ENCODE measurements around the gene CLHC1.
"Not testable (repeated sequence)": the region's sequence is repeated elsewhere in the genome, so short reads cannot be mapped to it uniquely, and the experiment has no call there.

Gene CLHC1

DNA sequence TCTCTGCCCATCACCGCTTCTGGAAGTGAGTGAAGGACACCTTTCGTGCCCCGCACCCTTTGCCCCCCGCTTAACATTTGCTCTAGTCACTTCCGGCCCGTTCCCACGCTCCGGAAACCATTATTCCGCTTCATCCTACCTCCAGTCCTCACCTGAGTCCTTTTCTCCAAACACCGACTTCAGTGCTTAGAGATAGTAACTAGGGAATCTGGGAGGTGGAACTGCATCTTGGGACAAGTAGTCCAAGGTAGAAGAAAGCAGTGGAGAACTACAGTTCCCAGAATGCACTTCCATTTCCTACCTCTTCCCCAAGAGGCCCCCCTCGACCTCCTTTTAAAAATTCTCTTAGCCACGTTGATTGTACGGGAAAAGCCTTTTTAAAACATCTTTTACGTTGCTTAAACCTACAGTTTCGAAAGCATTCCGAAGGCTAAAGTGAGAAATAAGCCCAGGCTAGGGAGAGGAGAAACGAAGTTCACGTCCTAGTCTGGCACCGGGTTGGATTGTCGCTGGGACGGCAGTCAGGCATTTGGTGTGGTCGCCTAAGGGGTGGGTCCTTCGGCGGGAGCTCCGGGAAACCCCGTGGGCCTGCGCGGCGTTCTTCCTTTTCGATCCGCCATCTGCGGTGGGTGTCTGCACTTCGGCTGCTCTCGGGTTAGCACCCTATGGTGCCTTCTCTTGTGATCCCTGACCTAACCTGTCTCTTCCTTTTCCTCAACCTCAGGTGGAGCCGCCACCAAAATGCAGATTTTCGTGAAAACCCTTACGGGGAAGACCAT, at the start of gene CLHC1, which contains the start of gene RPS27A:
Gene CLHC1 (minus strand): TSS at position 210 of the 779 bp plus-strand sequence. CDS start 9,882 bp downstream, outside the sequence.
Gene RPS27A (plus strand): TSS at position 605 of the 779 bp plus-strand sequence. CDS start 137 bp downstream, at position 742.
- DNase-seq: peak; percentile 97

DNA sequence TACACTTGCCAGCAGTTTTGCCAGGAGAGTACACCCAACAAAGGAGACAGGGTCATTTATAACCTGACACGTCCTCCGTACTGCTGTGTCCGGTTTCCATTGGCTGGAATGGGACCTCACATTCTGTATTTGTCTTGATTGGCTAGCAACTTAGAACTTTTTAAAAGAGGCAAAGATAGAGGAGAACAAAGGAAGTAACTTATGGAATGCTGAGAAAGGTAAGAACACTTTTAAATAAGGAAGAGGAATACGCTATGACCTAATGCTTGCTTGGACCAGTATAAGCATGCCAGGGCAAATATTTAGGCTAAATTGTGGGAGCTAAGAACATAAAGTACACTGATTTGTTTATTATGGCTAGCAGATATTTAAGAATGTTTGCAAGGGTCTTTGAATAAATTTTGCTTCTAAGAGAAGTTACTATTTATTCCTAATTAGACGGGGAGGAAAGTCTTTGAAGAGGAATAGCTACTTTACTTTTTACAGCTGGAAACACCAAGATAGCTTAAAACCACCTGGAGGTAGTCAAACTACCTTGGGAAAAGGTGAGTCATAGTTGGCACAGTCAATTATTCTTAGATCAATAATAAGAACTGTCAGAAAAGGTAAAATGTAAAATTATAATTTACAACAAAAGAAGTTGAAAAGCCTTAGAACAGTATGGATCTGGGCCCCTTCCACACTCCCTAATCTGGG, 48.9 kb upstream of the CLHC1 start:
- DNase-seq: not testable (repeated sequence)

DNA sequence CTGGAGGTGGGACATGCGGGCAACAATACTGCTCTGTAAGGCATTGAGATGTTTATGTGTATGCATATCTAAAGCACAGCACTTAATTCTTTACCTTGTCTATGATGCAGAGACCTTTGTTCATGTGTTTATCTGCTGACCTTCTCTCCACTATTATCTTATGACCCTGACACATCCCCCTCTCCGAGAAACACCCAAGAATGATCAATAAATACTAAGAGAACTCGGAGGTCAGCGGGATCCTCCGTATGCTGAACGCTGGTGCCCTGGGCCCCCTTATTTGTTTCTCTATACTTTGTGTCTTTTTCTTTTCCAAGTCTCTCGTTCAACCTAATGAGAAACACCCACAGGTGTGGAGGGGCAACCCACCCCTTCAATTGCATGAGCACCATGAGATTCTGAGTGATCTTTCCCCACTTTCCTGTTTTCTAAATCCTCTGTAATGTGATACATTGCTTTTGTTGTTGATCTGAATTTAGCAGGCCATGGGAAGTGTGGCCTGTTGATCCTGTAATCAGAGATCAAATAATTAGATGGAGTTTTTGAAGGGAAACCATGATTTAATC, 47.8 kb upstream of the CLHC1 start:
- DNase-seq: not testable (repeated sequence)

DNA sequence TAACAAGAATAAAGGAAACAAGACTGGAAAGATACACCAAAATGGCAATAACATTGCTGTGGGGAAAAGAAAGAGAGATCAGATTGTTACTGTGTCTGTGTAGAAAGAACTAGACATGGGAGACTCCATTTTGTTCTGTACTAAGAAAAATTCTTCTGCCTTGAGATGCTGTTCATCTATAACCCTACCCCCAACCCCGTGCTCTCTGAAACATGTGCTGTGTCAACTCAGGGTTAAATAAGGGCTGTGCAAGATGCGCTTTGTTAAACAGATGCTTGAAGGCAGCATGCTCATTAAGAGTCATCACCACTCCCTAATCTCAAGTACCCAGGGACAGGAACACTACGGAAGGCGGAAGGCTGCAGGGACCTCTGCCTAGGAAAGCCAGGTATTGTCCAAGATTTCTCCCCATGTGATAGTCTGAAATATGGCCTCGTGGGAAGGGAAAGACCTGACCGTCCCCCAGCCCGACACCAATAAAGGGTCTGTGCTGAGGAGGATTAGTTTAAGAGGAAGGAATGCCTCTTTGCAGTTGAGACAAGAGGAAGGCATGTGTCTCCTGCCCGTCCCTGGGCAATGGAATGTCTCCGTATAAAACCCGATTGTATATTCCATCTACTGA, 47.2 kb upstream of the CLHC1 start:
- DNase-seq: not testable (repeated sequence)

DNA sequence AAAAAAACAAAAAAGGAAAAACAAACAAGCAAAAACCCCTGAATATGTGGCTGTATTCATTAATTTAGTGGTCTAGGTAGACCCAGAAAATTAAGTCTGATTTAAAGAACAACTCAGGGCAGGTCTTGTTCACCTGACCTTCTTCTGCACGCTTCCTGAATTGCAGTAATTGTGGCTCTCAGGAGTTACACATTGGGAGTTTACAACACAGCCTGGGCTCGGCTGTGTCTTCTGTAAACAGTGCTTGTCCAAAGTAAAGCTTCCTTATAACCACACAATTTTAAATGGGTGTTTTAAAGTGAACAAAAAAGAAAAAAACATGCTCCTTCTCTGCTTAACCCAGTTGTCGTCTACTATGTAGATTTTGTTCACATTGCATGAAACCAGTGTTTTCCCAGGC, 45.2 kb upstream of the CLHC1 start:
- DNase-seq: no peak

DNA sequence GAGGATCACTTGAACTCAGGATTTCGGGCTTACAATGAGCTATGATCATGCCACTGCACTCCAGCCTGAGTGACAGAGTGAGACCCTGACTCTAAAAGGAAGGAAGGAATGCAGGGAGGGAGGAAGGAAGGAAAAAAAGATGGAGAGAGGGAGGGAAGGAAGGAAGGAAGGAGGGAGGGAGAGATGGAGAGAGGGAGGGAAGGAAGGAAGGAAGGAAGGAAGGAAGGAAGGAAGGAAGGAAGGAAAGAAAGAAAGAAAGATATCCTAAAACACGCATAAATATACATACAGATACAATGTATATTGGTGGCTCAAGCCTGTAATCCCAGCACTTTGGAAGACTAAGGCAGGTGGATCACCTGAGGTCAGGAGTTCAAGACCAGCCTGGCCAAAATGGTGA, 42.3 kb upstream of the CLHC1 start:
- DNase-seq: not testable (repeated sequence)

DNA sequence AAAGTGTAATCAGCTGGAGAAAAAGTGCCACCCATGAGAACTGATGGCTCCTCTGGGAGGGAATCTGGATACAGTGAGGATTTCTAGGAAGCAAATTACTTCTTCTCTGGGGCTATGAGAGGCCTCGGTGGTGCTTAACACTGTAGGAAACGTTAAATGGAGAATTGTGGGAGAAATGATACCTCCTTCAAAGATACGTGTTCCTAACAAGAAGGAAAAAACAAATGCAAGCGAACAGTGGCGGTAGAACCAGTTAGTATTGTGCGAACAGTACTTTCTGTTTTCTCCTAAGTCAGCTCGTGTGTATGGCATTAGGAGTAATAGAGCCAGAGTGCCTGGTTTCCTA, 37.5 kb upstream of the CLHC1 start:
- no peak for DNase-seq

DNA sequence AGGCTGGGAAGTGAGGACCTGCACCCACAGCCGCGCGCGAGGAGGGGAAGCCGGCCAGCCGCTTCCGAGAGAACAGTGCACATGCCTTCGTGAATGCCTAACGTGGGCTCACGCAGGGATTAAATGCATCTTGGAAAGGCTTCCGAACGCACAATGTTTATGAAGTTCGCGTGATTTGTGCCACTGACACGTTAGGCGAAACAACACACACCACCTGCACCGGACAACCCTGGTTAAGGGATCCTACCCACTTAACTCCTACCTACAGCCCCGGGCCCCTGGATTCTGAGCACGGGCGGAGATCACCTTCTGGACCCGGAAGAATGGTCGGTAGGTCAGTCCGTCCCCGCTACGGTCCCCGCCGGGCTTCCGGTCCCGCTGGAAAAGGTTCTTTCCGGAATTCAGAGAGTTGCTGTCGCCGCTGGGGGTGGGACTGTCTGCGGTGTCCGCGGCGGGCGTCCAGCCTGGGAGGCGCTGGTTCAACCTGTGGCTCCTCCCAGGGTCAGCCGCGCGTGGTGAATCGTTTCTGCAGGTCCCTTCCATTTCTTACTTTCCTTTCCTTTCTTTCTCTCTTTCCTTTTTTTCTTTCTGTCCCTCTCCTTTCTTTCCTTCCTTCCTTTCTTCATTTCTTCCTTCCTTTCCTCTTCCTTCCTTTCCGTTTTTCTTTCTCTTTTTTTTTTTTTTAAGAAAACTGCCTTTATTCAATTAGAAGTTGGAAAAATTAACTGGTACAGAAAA, 37.0 kb upstream of the CLHC1 start, which contains the start of gene MTIF2:
Gene MTIF2 (minus strand): TSS at position 325 of the 738 bp plus-strand sequence. CDS start 5,373 bp downstream, outside the sequence.
- peak; percentile 86 for DNase-seq

DNA sequence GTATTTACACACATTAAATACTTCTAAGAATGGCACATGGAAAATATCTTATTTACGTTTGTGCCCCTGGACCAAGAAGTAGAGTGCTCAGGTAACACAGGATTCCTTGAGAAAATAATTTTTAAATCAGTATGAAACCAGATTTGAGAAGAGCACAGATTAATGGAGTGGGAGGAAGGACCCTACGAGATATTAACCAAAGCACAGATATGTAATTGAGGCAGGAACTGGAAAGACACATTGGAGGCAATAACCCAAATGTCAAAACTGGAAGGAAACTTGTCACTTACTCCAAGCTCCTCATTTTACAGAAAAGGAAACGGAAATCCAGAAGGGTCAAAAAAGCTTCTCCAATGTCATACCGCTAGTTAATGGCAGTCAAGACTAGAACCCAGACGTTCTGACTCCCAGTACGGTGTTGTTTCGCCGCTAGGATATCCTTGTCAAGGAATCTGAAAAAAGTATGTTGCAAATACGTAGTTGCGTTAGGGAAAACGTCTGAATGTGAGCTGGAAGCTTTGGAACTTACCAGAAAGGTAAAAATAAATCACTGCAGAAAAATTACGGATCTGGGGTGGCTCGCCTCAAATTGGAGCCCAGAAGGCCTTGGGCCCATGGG, 36.3 kb upstream of the CLHC1 start:
- DNase-seq: no peak

DNA sequence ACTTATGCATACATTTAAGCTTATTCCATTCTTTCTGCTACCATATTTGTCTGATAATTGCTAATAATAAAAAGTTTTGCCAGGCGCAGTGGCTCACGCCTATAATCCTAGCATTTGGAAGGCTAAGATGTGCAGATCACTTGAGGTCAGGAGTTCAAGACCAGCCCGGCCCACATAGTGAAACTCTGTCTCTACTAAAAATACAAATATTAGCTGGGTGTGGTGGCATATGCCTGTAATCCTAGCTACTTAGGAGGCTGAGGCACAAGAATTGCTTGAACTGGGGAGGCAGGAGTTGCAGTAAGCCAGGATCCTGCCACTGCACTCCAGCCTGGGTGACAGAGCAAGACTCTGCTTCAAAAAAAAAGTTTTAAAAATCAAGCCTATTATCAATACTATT, 27.5 kb upstream of the CLHC1 start:
- not testable (repeated sequence) for DNase-seq

DNA sequence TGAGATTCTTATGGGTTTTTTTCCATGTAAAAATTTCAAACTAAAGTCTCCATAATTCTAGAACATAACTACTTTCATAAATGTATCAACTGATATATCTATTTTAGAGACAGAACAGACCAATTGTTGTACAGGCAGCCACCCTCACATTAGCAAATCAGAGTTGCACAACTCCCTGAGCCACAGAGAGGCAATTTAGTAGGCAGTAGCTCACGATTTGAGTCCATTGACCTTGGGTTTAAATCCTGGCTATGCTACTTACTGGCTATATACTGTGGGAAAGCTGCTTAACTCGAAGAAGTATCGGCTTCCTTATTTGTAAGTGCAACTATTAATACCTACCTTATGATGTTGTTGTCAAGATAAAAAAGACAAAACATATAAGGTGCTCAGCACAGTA, 20.7 kb upstream of the CLHC1 start:
- DNase-seq: no peak

DNA sequence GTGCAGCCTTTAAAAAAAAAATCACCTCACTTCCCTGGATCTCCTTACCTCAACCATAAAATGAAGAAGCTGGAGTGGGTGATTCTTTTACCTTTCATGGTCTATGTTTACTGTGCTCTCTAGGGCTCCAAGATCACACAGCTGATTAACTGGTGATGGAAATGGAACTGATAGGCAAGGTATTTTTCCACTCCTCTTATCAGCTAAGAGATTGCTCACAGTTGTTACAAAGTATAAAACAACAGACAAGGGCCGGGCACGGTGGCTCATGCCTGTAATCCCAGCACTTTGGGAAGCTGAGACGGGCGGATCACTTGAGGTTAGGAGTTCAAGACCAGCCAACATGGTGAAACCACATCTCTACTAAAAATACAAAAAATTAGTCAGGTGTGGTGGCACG, 14.9 kb upstream of the CLHC1 start:
- DNase-seq: no peak

DNA sequence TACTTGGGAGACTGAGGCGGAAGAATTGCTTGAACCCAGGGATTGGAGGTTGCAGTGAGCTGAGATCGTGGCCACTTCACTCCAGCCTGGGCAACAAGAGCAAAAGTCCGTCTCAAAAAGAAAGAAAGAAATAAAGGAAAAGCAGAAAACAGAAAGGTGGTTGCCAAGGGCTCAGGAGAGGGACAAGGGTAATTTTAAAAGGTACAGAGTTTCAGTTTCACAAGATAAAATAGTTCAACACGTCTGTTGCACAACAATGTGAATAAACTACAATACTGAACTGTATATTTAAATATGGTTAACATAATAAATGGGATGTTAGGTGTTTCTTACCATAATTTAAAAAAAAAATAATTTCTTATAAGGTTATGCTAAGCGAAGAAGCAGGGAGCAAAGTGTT, 13.3 kb upstream of the CLHC1 start:
- no peak for DNase-seq

DNA sequence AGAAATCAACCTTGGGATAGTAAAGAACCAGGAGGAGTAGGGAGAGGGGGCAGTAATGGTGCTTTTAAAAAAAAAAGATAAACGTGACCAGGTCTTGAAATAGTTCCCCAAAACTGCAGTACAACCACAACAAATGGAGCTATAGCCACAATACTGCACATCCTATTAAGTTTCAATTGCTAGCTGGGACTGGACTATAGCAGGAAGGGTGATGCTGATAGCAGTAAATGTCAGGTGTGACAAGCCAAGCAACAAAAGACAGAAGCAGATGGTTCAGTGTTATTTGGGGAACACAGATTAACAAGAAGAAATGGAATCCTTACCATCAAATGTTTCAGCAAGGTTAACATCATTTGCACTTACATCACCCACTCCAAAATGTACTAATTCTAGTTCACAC, 10.5 kb upstream of the CLHC1 start:
- no peak for DNase-seq

DNA sequence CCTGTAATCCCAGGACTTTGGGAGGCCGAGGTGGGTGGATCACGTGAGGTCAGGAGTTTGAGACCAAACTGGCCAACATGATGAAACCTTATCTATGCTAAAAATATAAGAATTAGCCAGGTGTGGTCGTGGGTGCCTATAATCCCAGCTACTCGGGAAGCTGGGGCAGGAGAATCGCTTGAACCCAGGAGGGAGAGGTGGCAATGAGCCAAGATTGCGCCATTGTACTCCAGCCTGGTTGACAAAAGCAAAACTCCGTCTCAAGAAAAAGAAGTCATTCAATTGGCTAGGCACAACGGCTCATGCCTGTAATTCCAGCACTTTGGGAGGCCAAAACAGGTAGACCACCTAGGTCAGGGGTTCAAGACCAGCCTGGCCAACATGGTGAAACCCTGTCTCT, 9.5 kb upstream of the CLHC1 start:
- DNase-seq: not testable (repeated sequence)

DNA sequence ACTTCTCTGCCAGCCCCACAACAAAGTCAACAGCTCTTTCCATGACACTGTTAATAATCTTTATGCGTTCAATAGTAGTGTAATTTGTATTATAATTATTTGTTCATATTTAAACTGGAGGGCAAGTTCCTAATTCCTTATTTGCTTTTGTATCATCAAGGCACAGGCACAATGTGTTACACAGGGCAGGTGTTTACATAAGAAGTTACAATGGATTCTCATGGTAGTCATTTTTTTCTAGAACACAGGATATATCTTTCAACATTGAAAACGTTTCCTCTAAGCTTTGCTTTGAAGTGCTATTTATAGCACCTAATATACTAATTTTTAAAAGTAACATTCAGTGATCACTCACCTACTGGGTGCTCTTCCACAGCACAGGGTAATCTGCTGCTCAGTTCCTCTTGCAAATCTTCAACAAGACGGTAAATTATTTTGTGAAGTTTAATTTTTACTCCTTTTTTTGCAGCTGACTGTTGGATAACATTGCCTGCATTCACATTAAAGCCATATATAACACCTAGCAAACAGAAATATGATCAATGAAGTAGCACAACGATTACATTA, 7.6 kb upstream of the CLHC1 start:
- peak; percentile 32 for DNase-seq

DNA sequence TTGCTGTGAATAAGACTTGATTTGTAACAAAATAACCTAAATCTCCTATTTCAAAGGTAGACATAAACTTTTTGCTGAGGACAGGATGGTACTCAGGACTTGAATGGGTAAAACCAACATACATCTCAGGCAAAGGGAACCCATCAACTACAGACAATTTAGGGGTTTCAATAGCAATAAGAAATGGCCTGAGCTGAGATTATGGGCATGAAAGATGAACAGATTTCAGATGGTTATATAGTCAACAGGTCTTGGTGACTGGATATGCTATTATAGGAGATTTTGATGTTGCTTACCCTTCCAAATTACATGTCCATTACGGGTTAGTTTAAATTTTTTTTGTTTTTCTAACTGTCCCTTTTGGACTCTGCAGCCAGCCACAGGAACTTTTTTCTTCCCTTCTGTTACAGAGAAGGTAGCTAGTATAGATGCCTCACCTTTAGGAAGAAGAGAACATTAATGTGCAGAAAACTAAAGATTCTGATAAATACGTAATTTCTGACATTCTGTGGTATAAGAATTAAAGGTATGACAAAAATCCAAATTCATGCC, 5.0 kb upstream of the CLHC1 start:
- DNase-seq: no peak

DNA sequence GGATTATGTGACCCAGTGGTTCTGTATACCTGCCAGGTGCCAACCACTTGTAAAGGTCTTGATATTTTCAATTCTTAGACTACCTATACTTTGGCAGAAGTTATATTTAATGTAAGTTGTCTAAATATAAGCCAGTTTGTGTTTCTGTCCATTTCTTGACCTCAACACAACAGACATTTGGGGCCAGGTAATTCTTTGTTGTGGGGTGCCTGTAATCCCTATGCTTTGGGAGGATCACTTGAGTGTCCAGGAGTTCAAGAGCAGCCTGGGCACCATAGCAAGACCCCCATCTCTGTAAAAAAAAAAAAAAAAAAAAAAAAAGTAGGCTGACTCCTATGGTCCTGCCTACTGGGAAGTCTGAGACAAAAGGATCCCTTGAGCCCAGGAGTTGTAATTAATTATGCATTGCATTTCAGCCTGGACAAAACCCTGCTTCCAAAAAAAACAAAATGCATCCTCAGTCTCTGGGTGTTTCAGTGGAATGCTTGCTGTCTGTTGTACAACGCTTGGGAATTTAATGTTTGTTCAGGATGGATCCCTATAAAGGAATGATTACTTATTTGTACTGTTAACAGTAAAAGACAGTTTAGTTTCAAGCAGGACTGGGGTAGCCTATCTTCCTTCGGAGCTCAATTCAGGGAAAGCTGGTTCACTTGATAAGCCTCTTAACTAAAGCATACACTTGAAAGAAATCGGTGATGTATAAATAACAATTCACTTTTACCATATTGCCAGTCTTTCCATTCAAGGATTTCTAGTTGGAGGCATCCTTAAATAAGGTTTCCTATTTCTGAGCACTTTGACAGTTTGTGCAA, 3.8 kb upstream of the CLHC1 start:
- DNase-seq: no peak

DNA sequence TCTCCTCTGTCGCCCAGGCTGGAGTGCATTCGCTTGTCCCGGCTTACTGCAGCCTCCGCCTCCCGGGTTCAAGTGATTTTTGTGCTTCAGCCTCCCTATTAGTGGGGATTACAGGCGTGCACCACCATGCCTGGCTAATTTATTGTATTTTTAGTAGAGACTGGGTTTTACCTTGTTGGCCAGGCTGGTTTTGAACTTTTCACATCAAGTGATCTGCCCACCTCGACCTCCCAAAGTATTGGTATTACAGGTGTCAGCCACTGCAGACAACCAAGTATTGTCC, 1.5 kb upstream of the CLHC1 start:
- no peak for DNase-seq

DNA sequence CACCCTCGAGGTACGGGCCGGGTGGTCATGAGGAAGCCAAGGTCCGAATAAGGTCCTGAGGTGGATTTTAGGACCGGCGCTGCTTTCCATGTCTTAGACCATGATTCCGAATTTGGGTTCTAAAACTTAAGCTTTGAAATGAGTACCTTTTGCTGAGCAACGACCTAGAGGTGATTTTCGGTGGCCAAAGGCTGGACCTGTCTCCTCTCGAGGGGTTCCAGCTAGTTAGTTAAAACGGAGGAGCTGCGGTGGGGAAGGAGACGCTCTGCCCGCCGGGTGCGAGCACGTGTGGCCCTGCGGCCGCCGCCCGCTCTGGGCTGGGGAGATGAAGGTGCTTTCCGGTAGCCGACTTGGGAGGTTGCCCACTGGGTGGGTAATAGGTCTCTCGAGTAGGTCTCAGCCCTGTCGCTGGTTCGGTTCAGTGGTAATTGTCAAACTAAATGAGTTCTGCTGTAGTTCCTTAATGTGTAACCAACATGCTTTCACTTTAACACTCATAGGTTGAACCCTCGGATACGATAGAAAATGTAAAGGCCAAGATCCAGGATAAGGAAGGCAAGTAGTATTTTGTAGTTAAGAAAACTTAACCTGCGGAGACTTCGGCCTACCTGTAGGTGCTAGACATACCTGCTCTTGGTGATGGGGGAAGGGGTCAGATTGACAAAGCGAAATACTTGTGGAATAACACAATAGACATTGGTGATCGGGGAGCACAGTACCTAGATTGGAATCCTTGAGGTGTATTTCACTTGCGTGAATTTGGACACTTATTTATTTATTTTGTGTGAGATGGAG, 967 bp upstream of the CLHC1 start:
- DNase-seq: no peak
